Amygdala (tissue), 56 donors: ENCODE measurements around the gene ACTR5.

Experiments
- DNase-seq, 56 donors: peaks; one replicate each; lab custom pipeline; 2025; lab: John Stamatoyannopoulos, UW

The ACTR5 gene

DNA sequence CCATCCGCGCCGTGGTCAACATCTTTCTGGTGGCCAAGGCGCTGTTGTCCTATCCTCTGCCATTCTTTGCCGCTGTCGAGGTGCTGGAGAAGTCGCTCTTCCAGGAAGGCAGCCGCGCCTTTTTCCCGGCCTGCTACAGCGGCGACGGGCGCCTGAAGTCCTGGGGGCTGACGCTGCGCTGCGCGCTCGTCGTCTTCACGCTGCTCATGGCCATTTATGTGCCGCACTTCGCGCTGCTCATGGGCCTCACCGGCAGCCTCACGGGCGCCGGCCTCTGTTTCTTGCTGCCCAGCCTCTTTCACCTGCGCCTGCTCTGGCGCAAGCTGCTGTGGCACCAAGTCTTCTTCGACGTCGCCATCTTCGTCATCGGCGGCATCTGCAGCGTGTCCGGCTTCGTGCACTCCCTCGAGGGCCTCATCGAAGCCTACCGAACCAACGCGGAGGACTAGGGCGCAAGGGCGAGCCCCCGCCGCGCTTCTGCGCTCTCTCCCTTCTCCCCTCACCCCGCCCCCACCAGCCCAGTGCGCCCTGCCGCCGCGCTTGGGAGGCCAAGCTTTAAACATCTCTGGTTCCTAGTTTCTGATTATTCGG, 20.0 kb upstream of the ACTR5 start:
- DNase-seq, result no peak

GRCh38 chr20:38728911-38729642, 19.2 kb upstream of the ACTR5 start:
- DNase-seq, result no peak

DNA sequence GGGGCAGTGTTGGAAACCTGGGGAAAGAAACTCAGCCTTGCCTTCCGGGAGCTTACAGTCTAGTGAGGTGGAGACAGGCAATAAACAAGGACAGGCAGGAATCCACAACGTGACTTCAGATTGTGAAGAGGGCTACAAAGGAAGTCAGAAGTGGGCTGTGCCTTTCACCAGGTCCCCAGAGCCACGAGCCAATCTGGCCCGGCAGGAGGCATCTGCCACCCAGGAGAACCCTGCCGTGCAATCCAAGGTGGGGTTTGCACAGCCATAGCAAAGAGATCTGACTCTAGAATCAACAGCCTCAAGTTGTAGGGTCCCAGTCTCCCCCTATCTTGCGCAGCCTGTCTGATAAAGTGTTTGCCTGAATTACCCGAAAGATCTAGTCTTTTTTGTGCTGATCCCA, 18.5 kb upstream of the ACTR5 start:
- DNase-seq, result no peak

GRCh38 chr20:38730167-38730988, 17.9 kb upstream of the ACTR5 start:
- no peak for DNase-seq

- DNase-seq, result peak in 38 of 56 donors; percentile 6 to 81 (median 36)
Measured at GRCh38 chr20:38730989-38731737, 17.1 kb upstream of the ACTR5 start.

- no peak for DNase-seq
Measured at GRCh38 chr20:38731738-38732113, 16.5 kb upstream of the ACTR5 start.

- no peak for DNase-seq
Measured at GRCh38 chr20:38732981-38733380, 15.3 kb upstream of the ACTR5 start.

DNA sequence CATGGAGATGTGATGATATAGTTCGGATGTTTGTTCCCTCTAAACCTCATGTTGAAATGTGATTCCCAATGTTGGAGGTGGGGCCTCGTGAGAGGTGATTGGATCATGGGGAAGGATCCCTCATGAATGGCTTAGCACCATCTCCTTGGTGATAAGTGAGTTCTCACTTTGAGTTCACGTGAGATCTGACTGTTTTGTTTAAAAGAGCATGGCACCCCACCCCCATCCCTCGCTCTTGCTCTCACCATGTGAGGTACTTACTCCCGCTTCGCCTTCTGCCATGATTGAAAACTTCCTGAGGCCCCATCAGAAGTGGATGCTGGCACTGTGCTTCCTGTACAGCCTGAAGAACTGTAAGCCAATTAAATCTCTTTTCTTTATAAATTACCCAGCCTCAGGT, 13.1 kb upstream of the ACTR5 start:
- no peak for DNase-seq

GRCh38 chr20:38737887-38738286, 10.4 kb upstream of the ACTR5 start:
- no peak for DNase-seq

- DNase-seq, result no peak
Measured at GRCh38 chr20:38745757-38746156, 2.5 kb upstream of the ACTR5 start.

- DNase-seq, result peak in 1 of 56 donors; percentile 48
Measured at GRCh38 chr20:38747495-38748096, 664 bp upstream of the ACTR5 start.

GRCh38 chr20:38748861-38749149, 545 bp downstream of the ACTR5 start:
- no peak for DNase-seq

GRCh38 chr20:38751360-38751976, 3.2 kb downstream of the ACTR5 start:
- peak in 3 of 56 donors; percentile 3 to 39 (median 34) for DNase-seq

GRCh38 chr20:38752029-38752428, 3.8 kb downstream of the ACTR5 start:
- DNase-seq, result no peak

- no peak for DNase-seq
Measured at GRCh38 chr20:38754924-38755323, 6.7 kb downstream of the ACTR5 start.

DNA sequence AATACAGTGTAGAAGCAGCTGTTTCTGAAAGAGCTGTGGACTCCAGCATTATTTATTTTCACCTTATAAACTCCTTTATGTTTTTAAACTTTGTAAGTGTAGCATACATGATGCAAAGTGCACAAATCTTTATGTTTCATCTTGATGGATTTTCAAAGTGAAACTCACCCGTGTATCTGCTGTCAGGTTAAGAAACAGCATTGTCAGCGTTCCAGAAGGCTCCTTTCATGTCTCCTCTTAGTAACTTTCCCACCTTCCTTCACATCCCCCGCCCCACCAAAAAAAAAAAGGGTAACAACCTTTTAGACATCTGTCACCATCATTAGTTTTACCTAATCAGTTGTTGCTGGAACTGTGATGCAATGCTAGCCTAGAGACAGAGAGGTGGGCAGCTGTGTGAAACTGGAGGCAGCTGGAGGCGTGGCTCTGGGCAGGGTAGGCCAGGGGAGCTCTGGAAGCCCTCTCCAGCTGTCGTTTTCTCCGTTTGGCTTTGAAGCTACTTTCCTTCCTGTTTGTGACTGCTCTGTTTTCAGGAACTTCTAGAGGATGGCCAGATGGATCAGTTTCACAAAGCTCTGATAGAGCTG, 7.2 kb downstream of the ACTR5 start:
- DNase-seq, result no peak

DNA sequence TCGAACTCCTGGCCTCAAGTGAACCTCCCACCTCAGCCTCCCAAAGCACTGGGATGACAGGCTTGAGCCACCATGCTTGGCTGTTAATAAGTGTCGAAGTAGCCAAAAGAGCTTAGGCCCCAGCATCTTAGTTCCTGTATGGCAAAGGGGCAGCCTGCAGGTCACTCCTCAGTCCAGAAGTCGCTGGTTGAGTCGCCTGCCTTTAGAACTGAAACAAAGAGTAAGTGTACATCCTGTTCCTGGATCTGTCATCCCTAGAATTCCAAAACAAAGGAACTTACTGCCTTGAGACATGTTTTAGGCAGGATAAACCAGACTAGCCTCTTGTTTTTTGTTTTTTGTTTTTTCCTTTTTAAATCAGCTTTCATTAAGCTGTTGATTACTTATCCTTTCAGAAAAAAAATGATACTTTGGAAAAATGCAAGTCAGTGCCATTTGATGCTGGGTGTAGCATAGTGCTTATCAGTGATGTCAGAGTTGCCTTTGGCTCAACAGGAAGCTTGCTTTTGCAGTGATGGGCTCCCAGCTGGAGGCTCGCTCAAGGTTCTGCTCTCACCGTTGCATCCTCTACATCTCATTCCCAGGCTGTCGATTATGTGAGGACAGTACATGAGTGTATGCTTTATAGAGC, 9.0 kb downstream of the ACTR5 start:
- DNase-seq, result no peak

DNA sequence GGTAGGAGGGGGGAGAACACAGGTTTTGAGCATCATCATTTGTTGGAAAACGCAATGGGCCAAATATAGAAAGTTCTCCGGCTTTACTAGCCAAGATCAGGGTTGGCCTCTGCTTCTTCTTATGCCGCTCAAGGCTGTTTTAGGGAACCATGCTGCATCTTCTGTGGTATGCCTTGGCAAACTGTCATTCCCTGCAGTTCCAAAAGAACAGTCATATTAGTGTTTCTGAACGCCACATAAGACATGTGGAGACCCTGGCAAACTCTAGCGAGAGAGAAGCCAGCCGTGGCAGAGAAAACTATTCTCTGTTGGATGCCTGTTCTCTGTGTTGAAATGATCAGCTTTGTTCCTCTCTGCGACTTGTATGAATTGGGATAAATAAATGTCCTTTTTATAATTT, 10.8 kb downstream of the ACTR5 start:
- DNase-seq, result peak in 6 of 56 donors; percentile 4 to 21 (median 6)

GRCh38 chr20:38760978-38761377, 12.7 kb downstream of the ACTR5 start:
- DNase-seq, result no peak
